H1 (cell line): ENCODE data around the gene SLC13A3. TPM values are rescaled to one million over a fixed set of nuclear protein-coding genes. Genes with fewer than 3 reads are reported as not detected.
A peak's percentile ranks its signal among the peaks of the same experiment; 100 is the strongest.

ENCODE experiments used
- ASH2L ChIP-seq: fragments of 200-600, 300-600 bp; sonication (generic); IDR thresholded peaks from one replicate; pipeline ENCODE4 v1.7.1; 2017; ENCODE audit warnings: low read length
- CHD7 ChIP-seq: fragments of 300-600 bp; sonication (generic); IDR thresholded peaks from 2 replicates; pipeline ENCODE4 v1.7.1; 2012; ENCODE audit warnings: low read length, moderate library complexity, mild to moderate bottlenecking, inconsistent platforms; ENCODE audit not compliant: insufficient replicate concordance
- CTCF ChIP-seq, 3 experiments: IDR thresholded peaks; 1 replicate in 2 of 3; 2 replicates in 1 of 3; pipeline versions ENCODE4 v1.5.1 to v1.6.1; 2011; ENCODE audit warnings: low read length in 3 of 3, mild to moderate bottlenecking in 3 of 3, inconsistent platforms in 2 of 3, low read depth in 1 of 3, moderate library complexity in 1 of 3; ENCODE audit not compliant: insufficient read depth in 1 of 3; ENCODE audit errors: control extremely low read depth in 1 of 3
- EP300 ChIP-seq, 2 experiments: IDR thresholded peaks; 1 replicate in 1 of 2; 2 replicates in 1 of 2; pipeline ENCODE4 v1.6.1; 2011 to 2012; ENCODE audit warnings: low read depth in 2 of 2, low read length in 2 of 2, mild to moderate bottlenecking in 2 of 2, borderline replicate concordance in 1 of 2, inconsistent platforms in 1 of 2, moderate library complexity in 1 of 2
- KDM1A ChIP-seq: fragments of 200-600, 300-600 bp; sonication (generic); IDR thresholded peaks from 2 replicates; pipeline ENCODE4 v1.7.1; 2016; ENCODE audit warnings: mild to moderate bottlenecking, low read length, borderline replicate concordance
- POU5F1 ChIP-seq: IDR thresholded peaks from 2 replicates; pipeline ENCODE4 v1.6.1; 2011; ENCODE audit warnings: low read depth, mild to moderate bottlenecking, low read length, moderate library complexity
- TAF1 ChIP-seq: IDR thresholded peaks from 2 replicates; pipeline ENCODE4 v1.6.1; 2011; ENCODE audit warnings: mild to moderate bottlenecking, low read depth, low read length
- polyA plus RNA-seq, 7 experiments: library from polyadenylated mRNA; depleted of rRNA in 3 of 7; stranded (reverse) in 5 of 7; unstranded in 2 of 7; fragments of >200 nt in 5 of 7; fragments of 200-250 nt in 2 of 7; gene quantifications; 1 replicate in 5 of 7; 2 replicates in 1 of 7; 4 replicates in 1 of 7; pipeline versions ENCODE4 v1.2.1 to v1.2.3, GENCODE V29; 2011 to 2013; ENCODE audit warnings: missing spikeins in 2 of 7, mixed read lengths in 2 of 7
- total RNA-seq: library from RNA; stranded (reverse); fragmentation: NEBNext Ultra II Directional; extraction: Animal tissue kit (Norgen Biotek cat#: 25700); gene quantifications from 2 replicates; pipeline ENCODE4 v1.2.1, GENCODE V29; 2021

The SLC13A3 gene
- total and polyA plus RNA-seq, 2 of the 8 experiments (the other 6 are each of a cell fraction or from before 2014, with no cell fraction given): 9.4 to 12.6 TPM

- no peak for TF ChIP-seq CHD7
- TF ChIP-seq CTCF (IDR thresholded peaks at IDR 0.05; ENCODE audit: control extremely low read depth in 1 of 3, insufficient read depth in 1 of 3, low read depth in 1 of 3, low read length in 3 of 3): peak in 1 of 3 experiments; percentile 17; a peak in 1 of 4 replicates
- TF ChIP-seq EP300 (IDR thresholded peaks at IDR 0.05; ENCODE audit: borderline replicate concordance in 1 of 2, low read depth in 2 of 2, low read length in 2 of 2): no peak
- TF ChIP-seq KDM1A: peak; percentile 40; the same call in 1 of the 2 replicates
- no peak for TF ChIP-seq TAF1
- TF ChIP-seq POU5F1: no peak
- no peak for TF ChIP-seq ASH2L
Measured at GRCh38 chr20:46549188-46549972, 101.9 kb downstream of the SLC13A3 start (continued).
